HCT116 (cell line): Measurements from ENCODE around the gene SCO1. TPM values are rescaled to one million over a fixed set of nuclear protein-coding genes. Genes with fewer than 3 reads are reported as not detected.

ENCODE experiments used
- ATAC-seq: fragments of 200-7000 bp; cut with Tn5 transposase; 2 replicates; pipeline ENCODE4 v1.9.1; 2020; ENCODE audit warnings: mild to moderate bottlenecking, moderate library complexity
- BruUV-seq: library from RNA; stranded (reverse); fragments of 400-500 nt; replicated peaks from 2 replicates; lab custom pipeline; 2021; lab: Mats Ljungman, UMichigan
- CTCF ChIA-PET: fragments of 300-600 bp; sonication (Branson Sonifier 250); formaldehyde crosslinking; loops from one replicate; lab custom pipeline; 2021; ENCODE audit warnings: antibody characterized with exemption; lab: Charles Lee
- POLR2A ChIA-PET: fragments of 300-600, 350-600 bp; sonication (Branson Sonifier 250); formaldehyde crosslinking; loops from one replicate; lab custom pipeline; 2021; ENCODE audit warnings: antibody characterized with exemption; lab: Charles Lee
- RAD21 ChIA-PET, 2 experiments: fragments of 300-600 bp; sonication (Branson Sonifier 250); formaldehyde crosslinking; loops; one replicate each; lab custom pipeline; 2023; ENCODE audit warnings: low total read pairs in 2 of 2; ENCODE audit not compliant: uncharacterized antibody in 2 of 2, unreplicated experiment in 2 of 2, low non-redundant PET in 1 of 2; lab: Charles Lee
- DNase-seq: peaks from one replicate; pipeline ENCODE4 v3.0.0-alpha.2; 2010; ENCODE audit warnings: low read depth, low spot score
- H2AFZ ChIP-seq: fragments of 200-600 bp; shearing (Covaris generic), sonication (generic); 2 replicates; pipeline ENCODE4 v1.6.1; 2017; ENCODE audit warnings: low read depth, mixed run types, mixed read lengths, antibody characterized with exemption, low read length; ENCODE audit not compliant: poor library complexity, severe bottlenecking
- H3K27ac ChIP-seq: 2 replicates; pipeline ENCODE4 v1.5.1; 2012; ENCODE audit warnings: low read depth, low read length
- H3K27me3 ChIP-seq: fragments of 200-600 bp; sonication (generic); 2 replicates; pipeline ENCODE4 v1.6.1; 2016; ENCODE audit warnings: mixed run types, low read length, mixed read lengths; ENCODE audit not compliant: insufficient read depth
- H3K36me3 ChIP-seq, 2 experiments: fragments of 200-500 bp in 1 of 2; fragments of 200-600 bp in 1 of 2; sonication (Bioruptor generic) in 1 of 2; sonication (generic) in 1 of 2; 2 replicates each; pipeline versions ENCODE4 v1.5.1 to v1.6.1; 2014 to 2016; ENCODE audit warnings: low read length in 2 of 2, inconsistent platforms in 1 of 2, mixed read lengths in 1 of 2, mixed run types in 1 of 2; ENCODE audit not compliant: insufficient read depth in 2 of 2, control insufficient read depth in 1 of 2
- H3K4me1 ChIP-seq, 2 experiments: fragments of 200-600 bp in 1 of 2; sonication (generic) in 1 of 2; 2 replicates each; pipeline versions ENCODE4 v1.5.1 to v1.6.1; 2012 to 2017; ENCODE audit warnings: low read length in 2 of 2, inconsistent platforms in 1 of 2, mild to moderate bottlenecking in 1 of 2, mixed read lengths in 1 of 2, mixed run types in 1 of 2, moderate library complexity in 1 of 2; ENCODE audit not compliant: insufficient read depth in 2 of 2, control insufficient read depth in 1 of 2
- H3K4me2 ChIP-seq: fragments of 200-600 bp; sonication (generic); 2 replicates; pipeline ENCODE4 v1.6.1; 2017; ENCODE audit warnings: mixed run types, low read length, mixed read lengths
- H3K4me3 ChIP-seq, 2 experiments: fragments of 200-600 bp in 1 of 2; sonication (generic) in 1 of 2; replicated peaks in 1 of 2; 2 replicates each; pipeline ENCODE4 v1.5.1; 2011 to 2016; ENCODE audit warnings: low read length in 2 of 2, control low read depth in 1 of 2, low read depth in 1 of 2, mild to moderate bottlenecking in 1 of 2, mixed read lengths in 1 of 2, mixed run types in 1 of 2
- H3K79me2 ChIP-seq: fragments of 200-600 bp; sonication (generic); 2 replicates; pipeline ENCODE4 v1.6.1; 2017; ENCODE audit warnings: mild to moderate bottlenecking, mixed run types, low read length, moderate library complexity, mixed read lengths; ENCODE audit not compliant: insufficient read depth
- H3K9ac ChIP-seq: fragments of 200-600 bp; sonication (generic); 2 replicates; pipeline ENCODE4 v1.6.1; 2016; ENCODE audit warnings: low read length, mixed read lengths
- H3K9me2 ChIP-seq: fragments of 200-600 bp; sonication (generic), shearing (Covaris generic); 2 replicates; pipeline ENCODE4 v1.6.1; 2017; ENCODE audit warnings: mixed run types, mild to moderate bottlenecking, moderate library complexity; ENCODE audit not compliant: insufficient read depth
- H3K9me3 ChIP-seq, 2 experiments: fragments of 200-500 bp in 1 of 2; fragments of 200-600 bp in 1 of 2; sonication (Bioruptor generic) in 1 of 2; sonication (generic) in 1 of 2; 2 replicates each; pipeline ENCODE4 v1.6.1; 2014 to 2017; ENCODE audit warnings: low read length in 2 of 2, mixed read lengths in 2 of 2, inconsistent platforms in 1 of 2, low read depth in 1 of 2, mild to moderate bottlenecking in 1 of 2, mixed run types in 1 of 2, moderate library complexity in 1 of 2; ENCODE audit not compliant: control insufficient read depth in 1 of 2, insufficient read depth in 1 of 2
- H4K20me1 ChIP-seq: fragments of 200-600 bp; sonication (generic), shearing (Covaris generic); 2 replicates; pipeline ENCODE4 v1.6.1; 2017; ENCODE audit warnings: mixed run types, mild to moderate bottlenecking, moderate library complexity; ENCODE audit not compliant: insufficient read depth
- ELF1 ChIP-seq: IDR thresholded peaks from 2 replicates; pipeline ENCODE4 v1.6.1; 2012; ENCODE audit warnings: low read depth, borderline replicate concordance
- EZH2 ChIP-seq: fragments of 200-600 bp; sonication (generic); IDR thresholded peaks from 2 replicates; pipeline ENCODE4 v1.6.1; 2017; ENCODE audit warnings: antibody characterized with exemption, mixed run types
- EZH2phosphoT487 ChIP-seq: fragments of 200-600 bp; IDR thresholded peaks from 2 replicates; pipeline ENCODE4 v1.6.1; 2018; ENCODE audit warnings: antibody characterized with exemption, borderline replicate concordance
- POLR2A ChIP-seq: IDR thresholded peaks from 2 replicates; pipeline ENCODE4 v1.7.0; 2011; ENCODE audit warnings: borderline replicate concordance; ENCODE audit not compliant: insufficient read depth, insufficient read length; ENCODE audit errors: extremely low read depth
- POLR2AphosphoS5 ChIP-seq: IDR thresholded peaks from 2 replicates; pipeline ENCODE4 v1.6.1; 2011; ENCODE audit warnings: mild to moderate bottlenecking, low read depth, low read length, moderate library complexity
- RAD21 ChIP-seq: IDR thresholded peaks from 2 replicates; pipeline ENCODE4 v1.6.1; 2012; ENCODE audit warnings: low read depth, mild to moderate bottlenecking
- REST ChIP-seq: IDR thresholded peaks from 2 replicates; pipeline ENCODE4 v1.6.1; 2012; ENCODE audit warnings: low read depth
- SP1 ChIP-seq: IDR thresholded peaks from 2 replicates; pipeline ENCODE4 v1.6.1; 2012; ENCODE audit warnings: low read depth
- ZBTB33 ChIP-seq: IDR thresholded peaks from 2 replicates; pipeline ENCODE4 v1.6.1; 2011; ENCODE audit warnings: mild to moderate bottlenecking, low read length, moderate library complexity; ENCODE audit not compliant: insufficient replicate concordance; ENCODE audit errors: extremely low read depth
- ZNF274 ChIP-seq: fragments of 200-500 bp; sonication (Bioruptor generic); IDR thresholded peaks from 2 replicates; pipeline ENCODE4 v1.6.1; 2014; ENCODE audit warnings: mild to moderate bottlenecking, low read depth, low read length, inconsistent platforms
- intact Hi-C: fragments of 100-400 bp; cut with micrococcal nuclease; formaldehyde crosslinking; loops from 2 replicates; pipeline ENCODE4 v1.10.0; 2022
- total RNA-seq: library from RNA; stranded (reverse); gene quantifications from one replicate; pipeline ENCODE4 v1.2.1, GENCODE V29; 2021; ENCODE audit not compliant: unreplicated experiment

The SCO1 gene
- total RNA-seq, 1 experiment from 2014 or later = 35.8 TPM

- H3K9me2 ChIP-seq = no peaks in the 10 kb centered on the region
- no peak overlapping the region for H3K27ac ChIP-seq
- H3K4me2 ChIP-seq = no peak overlapping the region
- H3K9ac ChIP-seq = no peak overlapping the region
- BruUV-seq = no TSS peak
- DNase-seq = no peak
- H3K36me3 ChIP-seq = no peaks in the 10 kb centered on the region
- H3K27me3 ChIP-seq = peaks cover 11% of the 10 kb centered on the region; the same call in 1 of the 2 replicates
- no peaks in the 10 kb centered on the region for H4K20me1 ChIP-seq
- no peak overlapping the region for H2AFZ ChIP-seq
- no peaks in the 10 kb centered on the region for H3K9me3 ChIP-seq
- ChIA-PET POLR2A (no interaction called here), RAD21 (no interaction called here), CTCF (interaction anchor here (1.6 kb wide), 1 partner anchor 110 kb away, joined by 3 read pairs; no protein-coding TSS in a partner anchor)
- no peak for ATAC-seq
- no peaks in the 10 kb centered on the region for H3K79me2 ChIP-seq
- intact Hi-C loops = loop anchor here (5.0 kb wide), 2 partner anchors 907 to 1252 kb away; no protein-coding TSS in a partner anchor
- TF ChIP-seq REST (no peak), ZBTB33 (no peak), ELF1 (no peak), POLR2A (no peak), ZNF274 (no peak), EZH2 (no peak), EZH2phosphoT487 (no peak), RAD21 (no peak), POLR2AphosphoS5 (no peak), SP1 (no peak)
- H3K4me3 ChIP-seq = no peak overlapping the region
- H3K4me1 ChIP-seq = no peaks in the 10 kb centered on the region
These were observed 37.9 kb upstream of the SCO1 start for GRCh38 chr17:10735251-10735650.
